BJ (cell line): Measurements from ENCODE around the gene ARHGAP33. TPM values are rescaled to one million over a fixed set of nuclear protein-coding genes. Genes with fewer than 3 reads are reported as not detected.
"Not testable (repeated sequence)": the region's sequence is repeated elsewhere in the genome, so short reads cannot be mapped to it uniquely, and the experiment has no call there.

Experiments
- CTCF ChIA-PET: fragments of 350-600 bp; formaldehyde crosslinking; extraction: SDS; loops from one replicate; lab custom pipeline; 2021; ENCODE audit warnings: antibody characterized with exemption, inconsistent platforms; lab: Yijun Ruan, JAX
- POLR2A ChIA-PET: fragments of 300-600 bp; sonication (Branson Sonifier 250); formaldehyde crosslinking; extraction: SDS; loops from one replicate; lab custom pipeline; 2021; ENCODE audit warnings: antibody characterized with exemption; lab: Charles Lee
- DNase-seq: peaks from one replicate; pipeline ENCODE4 v3.0.0-alpha.2; 2011; ENCODE audit warnings: low read depth
- H3K27me3 ChIP-seq: 2 replicates; pipeline ENCODE4 v1.6.0; 2011; ENCODE audit warnings: low read length; ENCODE audit not compliant: control insufficient read depth, insufficient read depth
- H3K36me3 ChIP-seq: 2 replicates; pipeline ENCODE4 v1.5.1; 2011; ENCODE audit warnings: low read length; ENCODE audit not compliant: control insufficient read depth, insufficient read depth
- H3K4me3 ChIP-seq: 2 replicates; pipeline ENCODE4 v1.5.1; 2011; ENCODE audit warnings: low read depth, mild to moderate bottlenecking, control low read depth, low read length
- CTCF ChIP-seq: IDR thresholded peaks from 2 replicates; pipeline ENCODE4 v1.5.1; 2011; ENCODE audit warnings: low read depth, mild to moderate bottlenecking, control low read depth, inconsistent platforms, low read length, moderate library complexity; ENCODE audit not compliant: insufficient read depth
- polyA plus RNA-seq: library from polyadenylated mRNA; depleted of rRNA; stranded (reverse); fragments of >200 nt; gene quantifications from 2 replicates; pipeline ENCODE4 v1.2.3, GENCODE V29; 2011; rRNA removed

Gene ARHGAP33
- polyA plus RNA-seq, 1 experiment = 3.6 TPM

GRCh38 chr19:35830986-35831385 lies 55.6 kb downstream of the ARHGAP33 start:
- DNase-seq = no peak
- ChIA-PET CTCF (interaction anchor here (2.9 kb wide), 1 partner anchor 11 kb away, joined by 10 read pairs; no protein-coding TSS in a partner anchor), POLR2A (no interaction called here)
- no peak for TF ChIP-seq CTCF
- no peak overlapping the region for H3K4me3 ChIP-seq
- no peaks in the 10 kb centered on the region for H3K36me3 ChIP-seq
- peaks cover 2% of the 10 kb centered on the region; the same call in 1 of the 2 replicates for H3K27me3 ChIP-seq

- CTCF ChIA-PET = interaction anchor here (2.9 kb wide), 1 partner anchor 12 kb away, joined by 10 read pairs; no protein-coding TSS in a partner anchor
- peaks cover 2% of the 10 kb centered on the region; the same call in 1 of the 2 replicates for H3K27me3 ChIP-seq
- DNase-seq = no peak
- H3K4me3 ChIP-seq = no peak overlapping the region
- POLR2A ChIA-PET = no interaction called here
- no peak for TF ChIP-seq CTCF
- H3K36me3 ChIP-seq = no peaks in the 10 kb centered on the region
Measured at GRCh38 chr19:35832054-35832453, 56.7 kb downstream of the ARHGAP33 start.

- CTCF ChIA-PET = interaction anchor here (0.9 kb wide), 1 partner anchor 28 kb away, joined by 3 read pairs; no protein-coding TSS in a partner anchor
- Histone ChIP-seq H3K4me3 (no peak overlapping the region), H3K27me3 (peaks cover 2% of the 10 kb centered on the region; the same call in 1 of the 2 replicates), H3K36me3 (no peaks in the 10 kb centered on the region)
- no peak for DNase-seq
- no peak for TF ChIP-seq CTCF
- POLR2A ChIA-PET = no interaction called here
Measured at GRCh38 chr19:35833972-35834371, 58.6 kb downstream of the ARHGAP33 start.

GRCh38 chr19:35836096-35836495 lies 60.7 kb downstream of the ARHGAP33 start:
- H3K27me3 ChIP-seq, POLR2A ChIA-PET, H3K36me3 ChIP-seq, H3K4me3 ChIP-seq, DNase-seq: not testable (repeated sequence)
- CTCF ChIA-PET = interaction anchor here (0.9 kb wide), 2 partner anchors 16 to 17 kb away, joined by 3 to 5 read pairs; no protein-coding TSS in a partner anchor

Other genes with a start within 250 kb of the ARHGAP33 start
- gene SBSN, start 247.3 kb upstream of the ARHGAP33 start, polyA plus RNA-seq = 0.70 and 1.6 TPM in 2 replicates
- gene GAPDHS, start 242.1 kb upstream of the ARHGAP33 start, polyA plus RNA-seq = not detected in 2 replicates
- 167 and 200 TPM in 2 replicates for gene TMEM147, start 229.9 kb upstream of the ARHGAP33 start, polyA plus RNA-seq
- not detected in 2 replicates for gene ATP4A, start 211.9 kb upstream of the ARHGAP33 start, polyA plus RNA-seq
- gene PMIS2, start 189.4 kb upstream of the ARHGAP33 start, polyA plus RNA-seq = not detected in 2 replicates
- gene HAUS5, start 162.8 kb upstream of the ARHGAP33 start, polyA plus RNA-seq = 2.3 and 3.9 TPM in 2 replicates
- 36.8 and 52.6 TPM in 2 replicates for gene RBM42, start 146.5 kb upstream of the ARHGAP33 start, polyA plus RNA-seq
- gene ETV2, start 133.8 kb upstream of the ARHGAP33 start, polyA plus RNA-seq = 0.47 and 0.54 TPM in 2 replicates
- gene COX6B1, start 127.2 kb upstream of the ARHGAP33 start, polyA plus RNA-seq = 463 and 510 TPM in 2 replicates
- gene UPK1A, start 109.0 kb upstream of the ARHGAP33 start, polyA plus RNA-seq = 0.17 and 0.39 TPM in 2 replicates
- gene ZBTB32, start 71.0 kb upstream of the ARHGAP33 start, polyA plus RNA-seq = not detected in 2 replicates
- 6.1 and 13.3 TPM in 2 replicates for gene KMT2B, start 57.6 kb upstream of the ARHGAP33 start, polyA plus RNA-seq
- 1.1 and 1.9 TPM in 2 replicates for gene IGFLR1, start 33.1 kb upstream of the ARHGAP33 start, polyA plus RNA-seq
- 18.3 and 20.3 TPM in 2 replicates for gene U2AF1L4, start 30.1 kb upstream of the ARHGAP33 start, polyA plus RNA-seq
- gene PSENEN, start 29.9 kb upstream of the ARHGAP33 start, polyA plus RNA-seq = 65.4 and 76.2 TPM in 2 replicates
- 8.9 and 15.0 TPM in 2 replicates for gene LIN37, start 27.0 kb upstream of the ARHGAP33 start, polyA plus RNA-seq
- gene HSPB6, start 18.5 kb upstream of the ARHGAP33 start, polyA plus RNA-seq = 21.0 and 27.2 TPM in 2 replicates
- 6.9 and 9.4 TPM in 2 replicates for gene PROSER3, start 17.4 kb upstream of the ARHGAP33 start, polyA plus RNA-seq
- not detected in 2 replicates for gene PRODH2, start 37.3 kb downstream of the ARHGAP33 start, polyA plus RNA-seq
- gene NPHS1, start 76.9 kb downstream of the ARHGAP33 start, polyA plus RNA-seq = not detected in 2 replicates
- 0.05 TPM in 1 of 2 replicates, not detected in the other for gene KIRREL2, start 81.3 kb downstream of the ARHGAP33 start, polyA plus RNA-seq
- 6.6 and 11.4 TPM in 2 replicates for gene APLP1, start 93.0 kb downstream of the ARHGAP33 start, polyA plus RNA-seq
- 2.9 and 4.9 TPM in 2 replicates for gene NFKBID, start 125.0 kb downstream of the ARHGAP33 start, polyA plus RNA-seq
- gene HCST, start 127.0 kb downstream of the ARHGAP33 start, polyA plus RNA-seq = 0.74 and 1.2 TPM in 2 replicates
- not detected in 2 replicates for gene TYROBP, start 132.7 kb downstream of the ARHGAP33 start, polyA plus RNA-seq
- gene LRFN3, start 160.8 kb downstream of the ARHGAP33 start, polyA plus RNA-seq = 0.83 and 1.8 TPM in 2 replicates
- gene SDHAF1, start 219.6 kb downstream of the ARHGAP33 start, polyA plus RNA-seq = 12.0 and 14.5 TPM in 2 replicates
- gene SYNE4, start 233.2 kb downstream of the ARHGAP33 start, polyA plus RNA-seq = 0.16 and 0.20 TPM in 2 replicates
- 17.5 and 19.5 TPM in 2 replicates for gene ALKBH6, start 238.6 kb downstream of the ARHGAP33 start, polyA plus RNA-seq